NCI-H226 (cell line): ENCODE data around the gene ZFAND3.

Experiments
- DNase-seq: peaks from one replicate; pipeline ENCODE4 v3.0.0-alpha.2; 2015

Gene ZFAND3

GRCh38 chr6:37827603-37828265, 8.2 kb downstream of the ZFAND3 start:
- DNase-seq, result no peak

DNA sequence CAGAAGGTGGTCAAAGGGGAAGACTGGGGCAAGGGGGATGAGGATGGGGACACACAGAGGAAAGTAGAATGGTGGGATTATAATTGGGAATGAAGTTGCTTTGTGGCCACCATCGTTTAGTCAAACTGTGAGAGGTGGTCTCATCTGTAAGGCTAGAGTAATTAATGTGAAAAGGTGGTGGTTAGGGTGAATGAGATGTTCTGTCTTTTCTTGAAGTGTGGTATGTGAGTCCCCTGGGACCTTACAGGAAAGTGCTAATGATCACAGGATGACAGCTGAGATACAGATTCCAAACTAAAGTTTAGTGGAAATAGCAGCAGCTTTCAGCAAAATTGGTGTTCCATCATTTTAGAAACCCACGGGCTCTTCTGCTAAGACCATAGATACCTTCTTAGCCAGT, 10.7 kb downstream of the ZFAND3 start:
- no peak for DNase-seq

DNA sequence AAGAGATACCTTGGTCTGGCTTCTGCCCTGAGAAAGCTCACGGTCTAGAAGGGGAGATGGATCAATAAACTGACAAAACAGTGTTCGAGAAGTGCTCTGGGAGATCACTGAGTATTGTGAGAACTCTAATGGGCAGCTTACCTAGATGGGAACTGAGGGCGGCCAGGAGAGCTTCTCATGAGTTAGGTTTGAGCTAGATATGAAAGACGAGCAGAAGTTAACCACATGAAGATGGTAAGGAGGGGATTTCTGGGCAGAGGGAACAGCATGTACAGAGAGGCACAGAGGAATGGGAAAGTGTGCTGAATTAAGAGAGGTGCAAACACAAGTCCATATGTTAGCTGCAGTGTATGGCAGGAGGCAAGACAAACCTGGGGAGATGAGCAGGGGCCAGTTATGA, 11.9 kb downstream of the ZFAND3 start:
- no peak for DNase-seq

DNA sequence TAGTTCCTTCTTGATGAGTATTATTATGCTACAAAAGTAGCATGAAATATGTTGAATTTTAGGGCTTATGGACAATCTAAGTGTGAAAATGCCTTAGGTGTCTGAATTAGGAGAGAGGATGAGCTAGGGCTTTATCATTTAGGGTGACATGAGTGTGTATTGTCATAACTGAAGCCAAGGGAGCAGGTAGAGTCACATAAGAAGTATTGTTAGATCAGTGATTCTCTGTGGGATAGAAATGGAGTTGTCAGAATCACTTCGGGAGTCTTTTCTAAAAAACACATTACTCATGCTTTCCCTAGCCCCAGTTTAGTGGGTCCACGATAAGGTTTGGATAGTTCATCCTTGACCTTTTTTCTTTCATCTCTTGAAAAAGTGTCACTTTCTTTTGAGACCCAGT, 16.4 kb downstream of the ZFAND3 start:
- no peak for DNase-seq

- peak; percentile 13 for DNase-seq
Measured at GRCh38 chr6:37838219-37838921, 18.8 kb downstream of the ZFAND3 start.

- DNase-seq, result no peak
Measured at GRCh38 chr6:37840143-37840939, 20.8 kb downstream of the ZFAND3 start.

DNA sequence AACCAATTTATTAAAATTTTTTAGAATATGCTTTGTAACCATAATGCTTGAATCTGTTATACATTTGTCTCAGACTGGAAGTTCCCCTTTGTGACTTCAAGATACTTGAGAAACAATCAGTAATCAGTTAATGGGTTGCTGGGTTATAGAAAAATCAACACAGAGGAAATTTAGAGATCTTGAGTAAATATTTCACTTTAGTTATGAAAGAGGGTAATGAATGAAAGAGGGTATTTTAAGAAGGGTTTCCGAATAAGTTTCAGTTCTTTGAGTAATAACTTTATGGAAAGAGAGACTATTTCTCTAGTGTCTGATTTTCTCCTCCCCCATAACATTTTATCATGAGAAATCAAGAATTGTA, 21.4 kb downstream of the ZFAND3 start:
- DNase-seq, result no peak

GRCh38 chr6:37845026-37845911, 25.7 kb downstream of the ZFAND3 start:
- no peak for DNase-seq

GRCh38 chr6:37845930-37846329, 26.4 kb downstream of the ZFAND3 start:
- DNase-seq, result no peak

- no peak for DNase-seq
Measured at GRCh38 chr6:37847704-37848103, 28.2 kb downstream of the ZFAND3 start.

- no peak for DNase-seq
Measured at GRCh38 chr6:37848371-37848770, 28.8 kb downstream of the ZFAND3 start.

DNA sequence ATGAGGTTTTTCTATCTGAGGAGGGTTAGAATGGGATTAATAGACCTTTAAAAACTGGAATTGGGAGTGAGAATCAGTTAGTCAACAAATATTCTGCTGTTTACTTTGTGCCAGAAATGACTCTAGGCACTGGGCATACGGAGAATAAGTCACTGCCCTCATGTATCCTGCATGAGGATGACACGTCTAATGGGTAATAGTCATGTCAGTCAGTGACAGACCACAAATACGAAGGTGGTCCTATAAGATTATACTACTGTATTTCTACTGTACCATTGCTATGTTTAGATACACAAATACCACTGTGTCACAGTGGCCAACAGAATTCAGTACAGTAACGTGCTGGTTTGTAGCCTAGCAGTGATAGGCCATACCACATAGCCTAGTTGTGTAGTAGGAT, 30.7 kb downstream of the ZFAND3 start:
- DNase-seq, result no peak

GRCh38 chr6:37850728-37851285, 31.3 kb downstream of the ZFAND3 start:
- no peak for DNase-seq

GRCh38 chr6:37851997-37852524, 32.5 kb downstream of the ZFAND3 start:
- no peak for DNase-seq

DNA sequence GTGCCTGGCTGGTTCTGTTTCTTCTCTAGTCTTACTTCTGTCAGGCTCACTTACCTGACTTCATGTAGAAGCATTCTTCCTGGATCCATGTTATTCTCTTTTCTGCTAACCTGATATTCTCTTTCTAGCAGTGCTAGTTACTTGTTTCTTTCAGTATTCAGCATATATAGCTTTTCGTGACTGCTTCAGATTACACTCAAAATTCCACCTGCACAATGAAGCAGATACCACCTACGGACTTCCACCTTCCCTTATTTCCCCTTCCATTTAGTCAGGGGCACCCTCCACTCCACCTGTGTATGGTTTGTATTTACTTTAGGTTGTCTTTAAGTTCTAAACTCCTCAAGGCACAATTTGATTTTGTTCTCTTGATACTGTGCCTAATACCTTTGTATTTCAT, 36.8 kb downstream of the ZFAND3 start:
- DNase-seq, result no peak

- no peak for DNase-seq
Measured at GRCh38 chr6:37858363-37858762, 38.8 kb downstream of the ZFAND3 start.

DNA sequence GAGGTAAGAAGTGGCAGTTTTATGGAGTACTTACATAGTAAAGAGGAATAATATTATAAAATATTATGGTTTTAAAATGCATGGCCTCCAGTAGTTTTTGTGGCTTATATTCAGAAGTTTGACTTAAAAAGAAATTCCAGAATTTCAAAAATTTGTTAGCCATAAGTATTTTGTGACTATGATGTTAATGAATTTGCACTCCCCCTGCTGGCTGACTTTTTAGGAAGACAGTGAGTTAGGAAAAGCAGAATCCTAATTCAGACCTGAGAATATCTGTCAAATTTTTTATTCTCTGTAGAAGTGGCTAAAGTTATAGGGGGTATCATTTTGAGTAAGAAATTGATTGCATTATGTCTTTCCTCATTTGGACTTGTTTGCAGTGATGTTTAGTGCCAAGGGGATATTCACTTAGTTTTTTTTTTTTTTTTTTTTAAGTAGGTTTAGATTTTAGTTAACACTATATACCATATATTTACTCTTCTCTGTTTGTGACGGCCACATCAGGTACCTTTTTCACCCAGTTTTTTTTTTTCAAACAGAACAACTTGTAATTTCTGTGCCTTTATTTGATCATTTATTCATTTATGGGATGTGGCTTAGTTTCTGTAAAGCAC, 40.8 kb downstream of the ZFAND3 start:
- DNase-seq, result no peak

GRCh38 chr6:37861452-37861851, 41.9 kb downstream of the ZFAND3 start:
- no peak for DNase-seq

- no peak for DNase-seq
Measured at GRCh38 chr6:37862430-37862829, 42.9 kb downstream of the ZFAND3 start.

- DNase-seq, result peak; percentile 66
Measured at GRCh38 chr6:37862992-37863391, 43.5 kb downstream of the ZFAND3 start.

DNA sequence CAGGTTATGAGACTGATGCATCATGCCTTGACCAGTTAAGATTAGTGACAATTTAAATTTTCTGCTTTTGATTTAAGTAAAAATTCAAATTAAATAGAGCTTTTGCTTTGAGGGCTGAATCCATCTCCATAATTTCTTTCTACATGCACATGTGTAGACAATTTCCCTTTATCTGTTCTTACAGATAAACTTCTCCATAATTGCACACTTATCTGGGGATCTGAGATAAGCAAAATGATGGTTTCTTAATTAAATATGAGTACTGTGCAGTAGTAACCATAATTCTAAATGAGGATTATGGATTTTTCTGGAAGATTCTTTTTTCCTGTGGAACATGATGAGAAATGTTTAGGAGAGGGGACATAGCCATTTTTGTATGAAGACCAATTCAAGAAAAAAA, 44.7 kb downstream of the ZFAND3 start:
- no peak for DNase-seq

- DNase-seq, result no peak
Measured at GRCh38 chr6:37865504-37865903, 46.0 kb downstream of the ZFAND3 start.
